Karpas-422 (cell line): ENCODE measurements around the gene CHADL. TPM values are rescaled to one million over a fixed set of nuclear protein-coding genes. Genes with fewer than 3 reads are reported as not detected.
"Not testable (repeated sequence)": the region's sequence is repeated elsewhere in the genome, so short reads cannot be mapped to it uniquely, and the experiment has no call there.

Experiments used
- DNase-seq: peaks from one replicate; pipeline ENCODE4 v3.0.0-alpha.2; 2015
- H2AFZ ChIP-seq: fragments of 200-600 bp; sonication (generic); 2 replicates; pipeline ENCODE4 v1.6.1; 2014; ENCODE audit warnings: antibody characterized with exemption, low read length, mixed read lengths
- H3K27ac ChIP-seq: fragments of 200-600 bp; sonication (generic); 2 replicates; pipeline ENCODE4 v1.5.1; 2014; ENCODE audit warnings: mild to moderate bottlenecking, low read length, moderate library complexity
- H3K27me3 ChIP-seq: fragments of 200-600 bp; sonication (generic); 2 replicates; pipeline ENCODE4 v1.6.1; 2014; ENCODE audit warnings: low read length, mixed read lengths
- H3K36me3 ChIP-seq: fragments of 200-600 bp; sonication (generic); 2 replicates; pipeline ENCODE4 v1.6.1; 2014; ENCODE audit warnings: low read length, mixed read lengths; ENCODE audit not compliant: insufficient read depth
- H3K4me1 ChIP-seq: fragments of 200-600 bp; sonication (generic); 2 replicates; pipeline ENCODE4 v1.6.1; 2014; ENCODE audit warnings: mild to moderate bottlenecking, low read length, mixed read lengths
- H3K4me2 ChIP-seq: fragments of 200-600 bp; sonication (generic); 2 replicates; pipeline ENCODE4 v1.6.1; 2014; ENCODE audit warnings: low read length, low read depth, mild to moderate bottlenecking; ENCODE audit not compliant: poor library complexity, severe bottlenecking
- H3K4me3 ChIP-seq: fragments of 200-600 bp; sonication (generic); 2 replicates; pipeline ENCODE4 v1.5.1; 2014; ENCODE audit warnings: mild to moderate bottlenecking, antibody characterized with exemption, low read length, mixed read lengths
- H3K79me2 ChIP-seq: fragments of 200-600 bp; sonication (generic); 2 replicates; pipeline ENCODE4 v1.6.1; 2014; ENCODE audit warnings: mild to moderate bottlenecking, low read length, mixed read lengths
- H3K9ac ChIP-seq: fragments of 200-600 bp; sonication (generic); 2 replicates; pipeline ENCODE4 v1.6.0; 2014; ENCODE audit warnings: low read length
- H3K9me2 ChIP-seq: fragments of 200-600 bp; sonication (generic), shearing (Covaris generic); replicated peaks from 2 replicates; pipeline ENCODE4 v1.6.0; 2014; ENCODE audit warnings: mild to moderate bottlenecking, low read length, moderate library complexity; ENCODE audit not compliant: insufficient read depth
- H3K9me3 ChIP-seq: fragments of 300-700, 200-600 bp; sonication (generic); 2 replicates; pipeline ENCODE4 v1.6.1; 2014; ENCODE audit warnings: low read length, mixed read lengths
- H4K20me1 ChIP-seq: fragments of 200-600 bp; sonication (generic); 2 replicates; pipeline ENCODE4 v1.6.1; 2014; ENCODE audit warnings: mild to moderate bottlenecking, antibody characterized with exemption, low read length, low read depth; ENCODE audit not compliant: insufficient read depth
- total RNA-seq: library from RNA; depleted of rRNA; stranded (reverse); fragments of >200 nt; shearing (Covaris generic); gene quantifications from 2 replicates; pipeline ENCODE4 v1.2.3, GENCODE V29; 2014; ENCODE audit warnings: low replicate concordance

Gene CHADL
- total RNA-seq, 1 experiment from 2014 or later: not detected

DNA sequence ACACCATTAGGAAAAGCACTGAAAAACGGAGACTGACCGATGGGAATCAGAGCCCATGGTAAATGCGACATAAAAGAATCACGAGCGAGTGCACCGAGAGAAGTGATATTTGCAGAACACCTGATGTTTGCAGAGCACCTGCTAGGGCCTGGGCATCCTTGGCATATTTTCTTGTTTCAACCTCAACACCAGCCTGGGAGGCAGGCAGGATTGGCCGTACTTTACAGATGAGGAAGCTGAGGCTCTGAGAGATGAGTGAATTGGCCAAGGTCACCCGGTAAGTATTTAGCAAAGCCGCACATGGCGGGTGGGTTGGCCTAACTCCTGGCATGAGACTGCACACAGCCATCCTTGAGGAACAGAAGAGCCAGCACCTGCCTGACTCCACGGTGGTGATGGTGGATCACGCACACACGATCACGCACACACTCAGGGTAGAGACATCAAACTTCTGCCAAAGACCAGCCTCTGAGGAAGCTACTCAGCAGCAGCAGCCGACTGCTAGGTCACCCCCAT, 21.6 kb upstream of the CHADL start:
- peaks cover 32% of the 10 kb centered on the region for H3K36me3 ChIP-seq
- H3K4me3 ChIP-seq: no peak overlapping the region
- H3K4me1 ChIP-seq: no peaks in the 10 kb centered on the region
- H3K4me2 ChIP-seq: no peak overlapping the region
- no peaks in the 10 kb centered on the region for H3K27me3 ChIP-seq
- H3K27ac ChIP-seq: no peak overlapping the region
- no peaks in the 10 kb centered on the region for H3K79me2 ChIP-seq
- H4K20me1 ChIP-seq: no peaks in the 10 kb centered on the region
- H2AFZ ChIP-seq: no peak overlapping the region
- H3K9me2 ChIP-seq: no peaks in the 10 kb centered on the region
- DNase-seq: no peak
- H3K9ac ChIP-seq: no peak overlapping the region
- H3K9me3 ChIP-seq: no peaks in the 10 kb centered on the region

DNA sequence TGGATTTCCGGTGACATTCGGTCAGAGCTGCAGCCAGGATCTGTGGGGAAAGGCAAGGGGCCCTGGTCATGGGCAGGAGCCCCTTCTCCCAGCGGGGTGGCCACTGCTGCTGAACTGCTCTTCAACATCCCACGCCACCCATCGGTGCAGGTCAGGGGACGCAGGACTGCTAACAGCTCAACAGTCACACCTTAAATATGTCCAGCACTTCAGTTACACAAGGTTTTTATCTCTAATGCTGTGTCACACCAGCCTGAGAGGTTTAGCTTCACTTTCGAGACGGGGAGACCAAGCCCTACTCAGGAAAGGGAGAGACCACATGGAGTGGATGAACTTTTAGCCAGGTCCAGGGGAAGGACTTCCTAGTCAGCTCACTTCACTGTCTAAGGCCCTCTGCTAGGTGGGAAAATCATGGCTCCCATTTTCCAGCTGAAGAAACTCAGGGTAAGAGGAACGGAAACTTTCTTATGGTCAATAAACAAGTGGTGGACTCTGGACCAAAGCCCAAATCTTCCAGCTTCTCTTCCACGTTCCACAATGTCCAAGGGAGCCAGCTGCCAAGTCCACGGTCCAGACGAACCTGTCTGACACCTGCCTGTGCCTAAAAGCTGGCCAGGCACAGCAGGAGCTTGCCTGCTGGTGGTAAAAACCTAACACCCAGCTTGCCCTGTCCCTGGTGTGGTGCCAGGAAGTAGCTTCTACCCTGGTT, 21.0 kb upstream of the CHADL start:
- H3K4me1 ChIP-seq: no peaks in the 10 kb centered on the region
- H3K79me2 ChIP-seq: no peaks in the 10 kb centered on the region
- H4K20me1 ChIP-seq: no peaks in the 10 kb centered on the region
- H3K9me2 ChIP-seq: no peaks in the 10 kb centered on the region
- no peak overlapping the region for H2AFZ ChIP-seq
- no peak for DNase-seq
- H3K9ac ChIP-seq: no peak overlapping the region
- no peaks in the 10 kb centered on the region for H3K27me3 ChIP-seq
- no peaks in the 10 kb centered on the region for H3K9me3 ChIP-seq
- H3K36me3 ChIP-seq: peaks cover 32% of the 10 kb centered on the region
- no peak overlapping the region for H3K4me2 ChIP-seq
- no peak overlapping the region for H3K27ac ChIP-seq
- no peak overlapping the region for H3K4me3 ChIP-seq

DNA sequence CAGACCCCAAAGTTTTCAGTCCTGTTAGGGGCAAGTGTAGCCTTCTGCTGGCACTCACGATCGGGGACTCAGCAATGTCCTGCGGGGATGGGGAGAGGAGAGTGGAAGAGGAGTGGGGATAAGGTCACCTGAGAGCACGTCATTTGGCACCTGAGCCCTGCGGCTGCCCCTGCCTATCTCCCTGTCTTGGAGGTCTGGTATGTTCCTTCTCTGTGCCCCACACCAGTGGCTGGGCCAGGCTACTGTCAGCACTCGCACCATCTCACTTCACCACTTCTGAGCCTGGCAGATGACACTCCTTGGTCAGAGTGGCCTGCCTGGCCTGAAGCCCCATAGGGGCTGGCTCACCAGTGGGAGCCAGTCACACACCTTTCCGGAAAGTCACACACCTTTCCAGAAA, 20.1 kb upstream of the CHADL start:
- no peaks in the 10 kb centered on the region for H3K9me2 ChIP-seq
- H3K36me3 ChIP-seq: peaks cover 32% of the 10 kb centered on the region
- DNase-seq: no peak
- H3K9ac ChIP-seq: no peak overlapping the region
- H3K4me1 ChIP-seq: no peaks in the 10 kb centered on the region
- no peaks in the 10 kb centered on the region for H3K79me2 ChIP-seq
- H3K4me3 ChIP-seq: no peak overlapping the region
- no peaks in the 10 kb centered on the region for H3K9me3 ChIP-seq
- no peaks in the 10 kb centered on the region for H4K20me1 ChIP-seq
- no peak overlapping the region for H3K27ac ChIP-seq
- no peak overlapping the region for H2AFZ ChIP-seq
- H3K4me2 ChIP-seq: no peak overlapping the region
- H3K27me3 ChIP-seq: no peaks in the 10 kb centered on the region

DNA sequence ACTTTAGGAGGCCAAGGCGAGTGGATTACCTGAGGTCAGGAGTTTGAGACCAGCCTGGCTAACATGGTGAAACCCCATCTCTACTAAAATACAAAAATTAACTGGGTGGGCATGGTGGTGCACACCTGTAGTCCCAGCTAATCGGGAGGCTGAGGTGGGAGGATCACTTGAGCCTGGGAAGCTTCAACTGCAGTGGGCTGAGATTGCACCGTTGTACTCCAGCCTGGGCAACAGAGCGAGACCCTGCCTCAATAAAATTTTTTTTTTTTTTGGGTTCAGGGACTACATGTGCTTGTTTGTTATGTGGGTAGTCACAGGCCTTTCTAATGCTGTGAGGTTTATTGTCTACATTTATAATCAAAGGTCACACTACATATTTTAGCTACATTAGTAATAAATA, 19.0 kb upstream of the CHADL start:
- H3K79me2 ChIP-seq, H3K4me1 ChIP-seq, H3K9me2 ChIP-seq, H3K4me3 ChIP-seq, H3K27ac ChIP-seq, H4K20me1 ChIP-seq, H3K27me3 ChIP-seq, H3K9ac ChIP-seq, H3K9me3 ChIP-seq, DNase-seq, H2AFZ ChIP-seq, H3K4me2 ChIP-seq: not testable (repeated sequence)
- H3K36me3 ChIP-seq: peaks cover 34% of the 10 kb centered on the region

DNA sequence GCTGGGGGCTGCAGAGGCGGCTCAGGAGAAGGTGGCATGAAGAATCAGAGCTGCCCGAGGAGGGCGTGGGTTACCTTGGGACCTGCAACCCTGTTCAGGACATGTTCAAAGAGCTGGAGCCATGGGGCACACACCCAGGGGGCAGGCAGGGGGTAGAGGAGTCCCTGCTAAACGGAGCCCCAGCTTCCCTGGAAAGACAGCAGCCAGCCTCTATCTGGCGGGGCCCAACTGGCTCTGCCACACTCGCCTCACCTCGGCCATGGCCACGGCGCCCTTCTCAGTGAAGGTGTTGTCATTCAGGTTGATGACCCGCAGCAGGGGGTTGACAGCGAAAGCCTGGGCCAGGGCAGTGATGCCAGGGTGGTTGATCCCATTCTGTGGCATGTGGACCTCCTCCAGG, 17.0 kb upstream of the CHADL start:
- Histone ChIP-seq H4K20me1 (no peaks in the 10 kb centered on the region), H3K79me2 (no peaks in the 10 kb centered on the region), H3K4me1 (no peaks in the 10 kb centered on the region), H2AFZ (no peak overlapping the region), H3K9me2 (no peaks in the 10 kb centered on the region), H3K4me2 (no peak overlapping the region), H3K27ac (no peak overlapping the region), H3K9ac (no peak overlapping the region), H3K4me3 (no peak overlapping the region), H3K36me3 (peaks cover 34% of the 10 kb centered on the region), H3K27me3 (no peaks in the 10 kb centered on the region), H3K9me3 (no peaks in the 10 kb centered on the region)
- DNase-seq: no peak

DNA sequence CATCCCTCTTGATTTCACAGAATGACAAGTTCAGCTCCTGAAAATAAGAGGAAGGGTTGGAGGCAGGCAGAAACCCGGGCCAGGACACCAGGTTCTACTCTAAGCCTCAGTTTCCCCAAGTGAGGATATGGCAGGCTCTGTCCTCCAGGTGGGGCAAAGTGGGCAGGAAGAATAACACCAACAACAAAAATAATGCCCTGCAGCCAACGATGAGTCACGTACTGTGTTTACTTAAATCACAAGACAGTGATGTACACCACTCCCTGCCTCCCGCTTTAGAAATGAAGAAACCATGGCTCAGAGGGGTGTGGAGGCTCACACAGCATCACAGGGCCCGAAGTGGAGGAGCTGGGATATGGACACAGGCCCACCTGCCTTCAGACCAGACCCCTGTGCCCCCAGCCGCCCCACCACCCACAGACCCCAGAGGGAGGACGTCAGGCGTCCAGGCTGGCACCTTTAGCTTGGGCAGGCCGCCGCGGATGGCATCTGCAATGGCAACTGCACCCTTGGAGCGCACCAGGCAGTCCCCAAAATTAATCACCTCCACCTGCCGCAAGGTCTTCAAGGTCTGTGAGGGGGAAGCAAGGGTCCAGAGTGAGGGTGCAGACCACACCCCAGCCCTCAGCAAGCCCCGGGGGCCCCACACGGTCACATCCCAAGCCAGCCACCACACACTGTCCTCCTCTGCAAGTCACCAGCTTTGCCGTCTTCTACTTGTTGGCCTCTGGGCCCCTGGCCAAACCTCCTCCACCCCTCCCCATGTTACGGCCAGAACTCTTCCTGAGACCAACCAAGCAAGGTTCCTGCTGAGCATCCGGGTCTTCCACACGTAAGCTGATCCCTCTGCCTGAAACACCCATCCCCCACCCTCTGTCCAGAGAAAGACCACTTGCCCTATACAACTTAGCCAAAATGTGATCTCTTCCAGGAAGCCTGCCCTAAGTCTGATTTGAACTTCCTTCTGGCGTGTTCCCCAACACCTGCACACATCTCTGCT, 15.8 kb upstream of the CHADL start:
- Histone ChIP-seq H3K9ac (no peak overlapping the region), H3K9me2 (no peaks in the 10 kb centered on the region), H3K27me3 (no peaks in the 10 kb centered on the region), H3K4me1 (no peaks in the 10 kb centered on the region), H2AFZ (no peak overlapping the region), H3K79me2 (no peaks in the 10 kb centered on the region), H4K20me1 (no peaks in the 10 kb centered on the region), H3K27ac (no peak overlapping the region), H3K4me3 (no peak overlapping the region), H3K4me2 (no peak overlapping the region), H3K36me3 (peaks cover 30% of the 10 kb centered on the region), H3K9me3 (no peaks in the 10 kb centered on the region)
- no peak for DNase-seq

DNA sequence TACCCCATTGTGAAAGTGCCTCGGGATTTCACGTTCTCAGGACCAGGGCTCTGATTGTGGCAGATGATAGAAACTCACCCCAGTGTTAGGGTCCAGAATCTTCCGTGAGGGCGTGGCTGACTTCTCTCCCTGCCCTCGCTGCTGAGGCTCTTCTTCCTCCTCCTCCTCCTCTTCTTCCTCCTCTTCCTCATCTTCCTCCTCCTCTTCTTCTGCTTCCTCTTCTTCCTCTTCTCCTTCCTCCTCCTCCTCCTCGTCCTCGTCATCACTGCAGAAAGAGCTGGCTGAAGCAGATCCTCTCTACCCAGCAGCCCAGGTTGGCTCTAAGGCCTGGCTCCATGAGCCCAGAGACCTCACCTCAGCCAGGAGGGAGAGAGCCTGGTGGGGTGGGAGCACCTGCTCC, 13.5 kb upstream of the CHADL start:
- H3K9me3 ChIP-seq: no peaks in the 10 kb centered on the region
- H3K79me2 ChIP-seq: no peaks in the 10 kb centered on the region
- H3K4me1 ChIP-seq: no peaks in the 10 kb centered on the region
- no peak overlapping the region for H3K9ac ChIP-seq
- no peaks in the 10 kb centered on the region for H3K9me2 ChIP-seq
- H3K27me3 ChIP-seq: no peaks in the 10 kb centered on the region
- no peak overlapping the region for H2AFZ ChIP-seq
- DNase-seq: no peak
- no peak overlapping the region for H3K4me2 ChIP-seq
- no peak overlapping the region for H3K4me3 ChIP-seq
- no peak overlapping the region for H3K27ac ChIP-seq
- no peaks in the 10 kb centered on the region; the same call in 1 of the 2 replicates for H4K20me1 ChIP-seq
- peaks cover 31% of the 10 kb centered on the region for H3K36me3 ChIP-seq

DNA sequence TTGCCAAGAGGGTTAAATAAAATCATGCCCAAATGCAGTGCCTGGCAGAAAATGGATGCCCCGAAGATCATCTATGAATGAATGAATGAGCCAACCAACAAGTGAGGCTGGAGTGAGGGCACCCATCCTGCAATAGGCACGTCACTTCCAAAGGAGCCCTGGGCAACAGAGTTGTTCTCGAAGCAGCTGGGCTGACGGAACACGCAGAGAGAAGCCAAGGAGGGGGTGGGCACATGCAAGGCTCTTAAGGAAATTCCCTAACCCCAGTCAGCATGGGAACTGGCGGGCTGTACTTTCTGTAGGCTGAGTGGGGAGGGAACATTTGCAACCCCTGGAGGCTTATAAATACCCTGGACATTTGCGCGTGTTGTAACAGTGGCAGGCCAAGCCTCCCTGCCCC, 11.6 kb upstream of the CHADL start:
- Histone ChIP-seq H3K4me2 (no peak overlapping the region), H3K79me2 (no peaks in the 10 kb centered on the region), H3K27ac (no peak overlapping the region), H2AFZ (no peak overlapping the region), H4K20me1 (no peaks in the 10 kb centered on the region; the same call in 1 of the 2 replicates), H3K4me3 (no peak overlapping the region), H3K27me3 (no peaks in the 10 kb centered on the region), H3K9ac (no peak overlapping the region), H3K9me2 (no peaks in the 10 kb centered on the region), H3K4me1 (no peaks in the 10 kb centered on the region), H3K9me3 (no peaks in the 10 kb centered on the region), H3K36me3 (peaks cover 26% of the 10 kb centered on the region)
- no peak for DNase-seq
